Measurements from ENCODE around the gene SHISAL1.

DNA sequence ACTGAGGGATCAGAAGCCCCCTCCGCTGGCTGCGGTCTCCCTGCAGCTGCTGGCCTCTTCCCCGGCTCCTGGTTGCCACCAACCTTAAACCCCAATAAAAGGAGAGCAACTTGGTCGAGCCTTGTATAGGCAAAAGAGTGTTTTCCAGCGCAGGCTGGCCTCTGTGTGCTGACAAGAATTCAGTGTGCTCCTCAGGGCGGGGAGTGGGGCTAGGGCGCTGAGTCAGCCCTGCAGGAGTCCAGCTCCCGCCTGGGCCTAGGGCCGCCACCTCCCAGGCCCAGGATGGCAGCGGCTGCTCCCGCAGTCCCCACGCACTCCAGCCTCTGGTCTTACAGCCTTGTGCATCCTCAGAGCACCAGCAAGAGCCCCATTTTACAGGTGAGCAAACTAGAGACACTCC lies at the start of gene SHISAL1:
- TF ChIP-seq, protein P1, sequence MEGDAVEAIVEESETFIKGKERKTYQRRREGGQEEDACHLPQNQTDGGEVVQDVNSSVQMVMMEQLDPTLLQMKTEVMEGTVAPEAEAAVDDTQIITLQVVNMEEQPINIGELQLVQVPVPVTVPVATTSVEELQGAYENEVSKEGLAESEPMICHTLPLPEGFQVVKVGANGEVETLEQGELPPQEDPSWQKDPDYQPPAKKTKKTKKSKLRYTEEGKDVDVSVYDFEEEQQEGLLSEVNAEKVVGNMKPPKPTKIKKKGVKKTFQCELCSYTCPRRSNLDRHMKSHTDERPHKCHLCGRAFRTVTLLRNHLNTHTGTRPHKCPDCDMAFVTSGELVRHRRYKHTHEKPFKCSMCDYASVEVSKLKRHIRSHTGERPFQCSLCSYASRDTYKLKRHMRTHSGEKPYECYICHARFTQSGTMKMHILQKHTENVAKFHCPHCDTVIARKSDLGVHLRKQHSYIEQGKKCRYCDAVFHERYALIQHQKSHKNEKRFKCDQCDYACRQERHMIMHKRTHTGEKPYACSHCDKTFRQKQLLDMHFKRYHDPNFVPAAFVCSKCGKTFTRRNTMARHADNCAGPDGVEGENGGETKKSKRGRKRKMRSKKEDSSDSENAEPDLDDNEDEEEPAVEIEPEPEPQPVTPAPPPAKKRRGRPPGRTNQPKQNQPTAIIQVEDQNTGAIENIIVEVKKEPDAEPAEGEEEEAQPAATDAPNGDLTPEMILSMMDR (IDR thresholded peaks at IDR 0.05; ENCODE audit: low read length) = no peak
- TF ChIP-seq EZH2 (IDR thresholded peaks at IDR 0.05; ENCODE audit: borderline replicate concordance, low read length) = no peak
